H9 (cell line): ENCODE measurements around the gene CYP27B1. TPM values are rescaled to one million over a fixed set of nuclear protein-coding genes. Genes with fewer than 3 reads are reported as not detected.

Experiments
- DNase-seq: peaks from one replicate; pipeline ENCODE4 v3.0.0-alpha.2; 2017
- H2AFZ ChIP-seq: one replicate; pipeline ENCODE4 v1.6.1; 2013; ENCODE audit warnings: mild to moderate bottlenecking, low read length, control low read depth, moderate library complexity
- H2AK5ac ChIP-seq: 2 replicates; pipeline ENCODE4 v1.6.1; 2013; ENCODE audit warnings: low read length, control low read depth, mixed read lengths; ENCODE audit not compliant: insufficient read length
- H2BK120ac ChIP-seq: one replicate; pipeline ENCODE4 v1.6.1; 2013; ENCODE audit warnings: low read depth, mild to moderate bottlenecking, low read length, control low read depth, inconsistent platforms; ENCODE audit not compliant: poor library complexity, severe bottlenecking
- H2BK12ac ChIP-seq: 2 replicates; pipeline ENCODE4 v1.6.1; 2013; ENCODE audit warnings: low read length, control low read depth, mixed read lengths, low read depth; ENCODE audit not compliant: insufficient read length
- H2BK15ac ChIP-seq: 2 replicates; pipeline ENCODE4 v1.6.1; 2013; ENCODE audit warnings: low read depth, low read length, control low read depth
- H2BK20ac ChIP-seq: one replicate; pipeline ENCODE4 v1.6.1; 2013; ENCODE audit warnings: low read depth, mild to moderate bottlenecking, low read length, control low read depth, inconsistent platforms; ENCODE audit not compliant: poor library complexity, severe bottlenecking
- H2BK5ac ChIP-seq: 2 replicates; pipeline ENCODE4 v1.6.1; 2013; ENCODE audit warnings: low read length, control low read depth, mixed read lengths; ENCODE audit not compliant: insufficient read length
- H3K14ac ChIP-seq: 2 replicates; pipeline ENCODE4 v1.6.1; 2013; ENCODE audit warnings: low read length, control low read depth; ENCODE audit not compliant: insufficient read depth
- H3K18ac ChIP-seq: 2 replicates; pipeline ENCODE4 v1.6.1; 2013; ENCODE audit warnings: low read depth, mild to moderate bottlenecking, mixed read lengths, low read length, control low read depth; ENCODE audit not compliant: insufficient read length
- H3K23ac ChIP-seq: 2 replicates; pipeline ENCODE4 v1.6.1; 2013; ENCODE audit warnings: low read length, control low read depth, mixed read lengths, low read depth; ENCODE audit not compliant: insufficient read length
- H3K23me2 ChIP-seq: 2 replicates; pipeline ENCODE4 v1.6.1; 2013; ENCODE audit warnings: low read depth, mild to moderate bottlenecking, mixed read lengths, low read length, control low read depth; ENCODE audit not compliant: insufficient read length, poor library complexity, severe bottlenecking
- H3K27ac ChIP-seq: 2 replicates; pipeline ENCODE4 v1.5.1; 2013; ENCODE audit warnings: low read length, control low read depth, mixed read lengths, low read depth; ENCODE audit not compliant: insufficient read length
- H3K27me3 ChIP-seq: 2 replicates; pipeline ENCODE4 v1.6.1; 2013; ENCODE audit warnings: low read length, control low read depth, inconsistent platforms; ENCODE audit not compliant: insufficient read depth
- H3K4ac ChIP-seq: 2 replicates; pipeline ENCODE4 v1.6.1; 2013; ENCODE audit warnings: low read depth, mild to moderate bottlenecking, control low read depth, inconsistent platforms, low read length, moderate library complexity
- H3K4me1 ChIP-seq: 2 replicates; pipeline ENCODE4 v1.6.1; 2013; ENCODE audit warnings: low read length, control low read depth, inconsistent platforms; ENCODE audit not compliant: insufficient read depth
- H3K4me2 ChIP-seq: 2 replicates; pipeline ENCODE4 v1.6.1; 2013; ENCODE audit warnings: low read length, control low read depth, mixed read lengths; ENCODE audit not compliant: insufficient read length, insufficient read depth
- H3K56ac ChIP-seq: 2 replicates; pipeline ENCODE4 v1.6.1; 2013; ENCODE audit warnings: low read depth, mild to moderate bottlenecking, mixed read lengths, low read length, control low read depth; ENCODE audit not compliant: insufficient read length
- H3K79me1 ChIP-seq: 2 replicates; pipeline ENCODE4 v1.6.1; 2013; ENCODE audit warnings: low read depth, mild to moderate bottlenecking, moderate library complexity, low read length, control low read depth, inconsistent platforms; ENCODE audit not compliant: insufficient read depth, poor library complexity, severe bottlenecking
- H3K79me2 ChIP-seq: 2 replicates; pipeline ENCODE4 v1.6.1; 2013; ENCODE audit warnings: low read length, control low read depth, inconsistent platforms; ENCODE audit not compliant: insufficient read depth
- H3K9ac ChIP-seq: 2 replicates; pipeline ENCODE4 v1.6.1; 2013; ENCODE audit warnings: low read length, control low read depth, mixed read lengths; ENCODE audit not compliant: insufficient read length; ENCODE audit errors: extremely low read depth
- H3K9me3 ChIP-seq: one replicate; pipeline ENCODE4 v1.6.1; 2013; ENCODE audit warnings: low read depth, low read length, inconsistent platforms; ENCODE audit not compliant: control insufficient read depth
- H3T11ph ChIP-seq: one replicate; pipeline ENCODE4 v1.6.1; 2013; ENCODE audit warnings: mild to moderate bottlenecking, low read length, control low read depth, inconsistent platforms
- H4K20me1 ChIP-seq: one replicate; pipeline ENCODE4 v1.6.1; 2013; ENCODE audit not compliant: control insufficient read depth, insufficient read length, insufficient read depth
- H4K5ac ChIP-seq: 2 replicates; pipeline ENCODE4 v1.6.1; 2013; ENCODE audit warnings: low read depth, mild to moderate bottlenecking, mixed read lengths, low read length, control low read depth; ENCODE audit not compliant: insufficient read length
- H4K8ac ChIP-seq: replicated peaks from 2 replicates; pipeline ENCODE4 v1.6.1; 2013; ENCODE audit warnings: low read length, control low read depth, mixed read lengths, low read depth; ENCODE audit not compliant: insufficient read length
- H4K91ac ChIP-seq: 2 replicates; pipeline ENCODE4 v1.6.1; 2013; ENCODE audit warnings: low read depth, mild to moderate bottlenecking, moderate library complexity, mixed read lengths, low read length, control low read depth; ENCODE audit not compliant: insufficient read length
- H3K27ac Mint-ChIP-seq, 3 experiments: 2 replicates in 2 of 3; 3 replicates in 1 of 3; pipeline ENCODE4 v1.8.0; 2020 to 2021; ENCODE audit warnings: mixed read lengths in 3 of 3, mild to moderate bottlenecking in 1 of 3, moderate library complexity in 1 of 3
- H3K27me3 Mint-ChIP-seq: 2 replicates; pipeline ENCODE4 v1.8.0; 2021; ENCODE audit warnings: low read depth, mild to moderate bottlenecking, moderate library complexity, mixed read lengths
- H3K36me3 Mint-ChIP-seq, 3 experiments: 2 replicates in 2 of 3; 3 replicates in 1 of 3; pipeline ENCODE4 v1.8.0; 2020 to 2021; ENCODE audit warnings: low read depth in 3 of 3, mixed read lengths in 3 of 3; ENCODE audit not compliant: insufficient read depth in 1 of 3
- H3K4me1 Mint-ChIP-seq, 2 experiments: 2 replicates each; pipeline ENCODE4 v1.8.0; 2020; ENCODE audit warnings: mixed read lengths in 2 of 2
- H3K4me3 Mint-ChIP-seq, 2 experiments: 2 replicates in 1 of 2; 3 replicates in 1 of 2; pipeline ENCODE4 v1.8.0; 2020 to 2021; ENCODE audit warnings: mild to moderate bottlenecking in 2 of 2, mixed read lengths in 2 of 2, moderate library complexity in 1 of 2
- H3K9me3 Mint-ChIP-seq, 2 experiments: 2 replicates in 1 of 2; 3 replicates in 1 of 2; pipeline ENCODE4 v1.8.0; 2020; ENCODE audit warnings: mild to moderate bottlenecking in 2 of 2, mixed read lengths in 2 of 2, moderate library complexity in 1 of 2
- CTCF ChIP-seq: fragments of 200-600 bp; sonication (generic); conservative IDR thresholded peaks from 3 replicates; pipeline ENCODE4 v1.8.0; 2021; ENCODE audit warnings: antibody characterized with exemption, mild to moderate bottlenecking
- WGBS: extraction: QIAGEN DNeasy Blood & Tissue Kit; methylation state at CpG from one replicate; pipeline ENCODE4 v1.1.7; 2013; ENCODE audit warnings: missing lambda C conversion rate, low lambda C conversion rate, mixed read lengths; ENCODE audit not compliant: insufficient read length; ENCODE audit errors: extremely low coverage; 5-methylcytosine and 5-hydroxymethylcytosine counted together
- total RNA-seq: library from RNA; stranded (reverse); gene quantifications from 2 replicates; pipeline ENCODE4 v1.2.1, GENCODE V29; 2021

The CYP27B1 gene
- total RNA-seq, 1 experiment from 2014 or later, result 6.1 TPM

- Histone ChIP-seq H3K9ac (peak overlapping the region; percentile 94), H4K91ac (no peak overlapping the region), H2BK15ac (no peak overlapping the region), H2BK120ac (no peak overlapping the region), H3K4me2 (peak overlapping the region; percentile 44), H2AK5ac (no peak overlapping the region), H3T11ph (no peak overlapping the region), H3K79me2 (no peaks in the 10 kb centered on the region), H3K27ac (peak overlapping the region; percentile 17), H3K4ac (no peak overlapping the region), H3K18ac (no peak overlapping the region), H4K5ac (no peak overlapping the region), H3K9me3 (no peaks in the 10 kb centered on the region), H4K20me1 (no peaks in the 10 kb centered on the region), H4K8ac (no peak overlapping the region), H3K23me2 (peaks cover 15% of the 10 kb centered on the region), H2AFZ (no peak overlapping the region), H3K4me1 (peaks cover 3% of the 10 kb centered on the region; the same call in 1 of the 2 replicates), H2BK5ac (no peak overlapping the region), H3K56ac (no peak overlapping the region), H3K79me1 (no peaks in the 10 kb centered on the region), H2BK20ac (no peak overlapping the region), H2BK12ac (no peak overlapping the region), H3K23ac (no peak overlapping the region), H3K27me3 (peaks cover 3% of the 10 kb centered on the region; the same call in 1 of the 2 replicates), H3K14ac (peak overlapping the region; percentile 98; the same call in 1 of the 2 replicates)
- DNase-seq, result peak; percentile 96
- peaks cover 19 to 25% of the 10 kb centered on the region in 2 experiments for H3K4me1 Mint-ChIP-seq
- peak overlapping the region; percentile 100 for H3K27ac Mint-ChIP-seq
- H3K9me3 Mint-ChIP-seq, result no peaks in the 10 kb centered on the region
- TF ChIP-seq CTCF, result no peak
- peaks cover 13% of the 10 kb centered on the region for H3K27me3 Mint-ChIP-seq
- WGBS, result no CpG with 5 or more reads among the region's 16 CpGs
- peaks cover 20 to 42% (median 31%) of the 10 kb centered on the region in 3 experiments for H3K36me3 Mint-ChIP-seq
- peak overlapping the region; percentile 98 to 99 for H3K4me3 Mint-ChIP-seq
Measured at GRCh38 chr12:57771236-57771872, 4.5 kb upstream of the CYP27B1 start.
